ENCODE results near the gene USP8.
"Not testable (repeated sequence)": the region's sequence is repeated elsewhere in the genome, so short reads cannot be mapped to it uniquely, and the experiment has no call there.

The USP8 gene

GRCh38 chr15:50438251-50438650 is 14.0 kb downstream of the USP8 start:
- no peak for DNase-seq

- no peak for DNase-seq
Measured at GRCh38 chr15:50440932-50441331, 16.7 kb downstream of the USP8 start.

- DNase-seq: no peak
Measured at GRCh38 chr15:50452927-50453326, 28.7 kb downstream of the USP8 start.

- DNase-seq: no peak
Measured at GRCh38 chr15:50458348-50459112, 34.3 kb downstream of the USP8 start.

- no peak for DNase-seq
Measured at GRCh38 chr15:50463423-50464358, 39.5 kb downstream of the USP8 start.

GRCh38 chr15:50471072-50471471 is 46.9 kb downstream of the USP8 start:
- DNase-seq: no peak

- DNase-seq: no peak
Measured at GRCh38 chr15:50476143-50476542, 51.9 kb downstream of the USP8 start.

GRCh38 chr15:50484781-50485180 is 60.6 kb downstream of the USP8 start:
- no peak for DNase-seq

GRCh38 chr15:50485389-50485788 is 61.2 kb downstream of the USP8 start:
- no peak for DNase-seq

GRCh38 chr15:50487287-50487686 is 63.1 kb downstream of the USP8 start:
- DNase-seq: no peak

GRCh38 chr15:50493625-50494024 is 69.4 kb downstream of the USP8 start:
- no peak for DNase-seq

GRCh38 chr15:50494547-50494946 is 70.3 kb downstream of the USP8 start:
- DNase-seq: not testable (repeated sequence)

GRCh38 chr15:50496692-50497091 is 72.5 kb downstream of the USP8 start:
- no peak for DNase-seq

- DNase-seq: no peak
Measured at GRCh38 chr15:50500352-50500751, 76.1 kb downstream of the USP8 start.

GRCh38 chr15:50501815-50502214 is 77.6 kb downstream of the USP8 start:
- no peak for DNase-seq

- DNase-seq: no peak
Measured at GRCh38 chr15:50503144-50503543, 78.9 kb downstream of the USP8 start.

GRCh38 chr15:50505656-50506055 is 81.5 kb downstream of the USP8 start:
- not testable (repeated sequence) for DNase-seq

GRCh38 chr15:50506121-50506520 is 81.9 kb downstream of the USP8 start:
- peak; percentile 20 for DNase-seq

GRCh38 chr15:50513001-50513400 is 88.8 kb downstream of the USP8 start:
- no peak for DNase-seq

- DNase-seq: no peak
Measured at GRCh38 chr15:50519740-50520425, 95.7 kb downstream of the USP8 start.

GRCh38 chr15:50523851-50524251 is 99.6 kb downstream of the USP8 start:
- no peak for DNase-seq

GRCh38 chr15:50531163-50531562 is 107.0 kb downstream of the USP8 start:
- no peak for DNase-seq

- no peak for DNase-seq
Measured at GRCh38 chr15:50531766-50532165, 107.6 kb downstream of the USP8 start.

Data from right kidney (tissue), 1 donor.